H1 (cell line): ENCODE results near the gene MYLK4.

Experiments
- CEBPB ChIP-seq: IDR thresholded peaks from 2 replicates; pipeline ENCODE4 v1.6.1; 2012; ENCODE audit warnings: low read depth, low read length
- CTCF ChIP-seq, 3 experiments: IDR thresholded peaks; 1 replicate in 2 of 3; 2 replicates in 1 of 3; pipeline versions ENCODE4 v1.5.1 to v1.6.1; 2011; ENCODE audit warnings: low read length in 3 of 3, mild to moderate bottlenecking in 3 of 3, inconsistent platforms in 2 of 3, low read depth in 1 of 3, moderate library complexity in 1 of 3; ENCODE audit not compliant: insufficient read depth in 1 of 3; ENCODE audit errors: control extremely low read depth in 1 of 3
- EZH2 ChIP-seq: fragments of 200-600 bp; sonication (generic); IDR thresholded peaks from 2 replicates; pipeline ENCODE4 v1.7.1; 2012; ENCODE audit warnings: low read depth, mild to moderate bottlenecking, moderate library complexity, low read length, inconsistent platforms; ENCODE audit not compliant: severe bottlenecking
- FOSL1 ChIP-seq: IDR thresholded peaks from 2 replicates; pipeline ENCODE4 v1.6.1; 2011; ENCODE audit warnings: mild to moderate bottlenecking, low read depth, low read length, moderate library complexity; ENCODE audit not compliant: insufficient read depth
- PHF8 ChIP-seq: fragments of 200-600 bp; sonication (generic); conservative IDR thresholded peaks from 2 replicates; pipeline ENCODE4 v1.7.1; 2012; ENCODE audit warnings: low read depth, mild to moderate bottlenecking, inconsistent platforms, low read length, moderate library complexity
- POLR2A ChIP-seq, 2 experiments: IDR thresholded peaks; 1 replicate in 1 of 2; 2 replicates in 1 of 2; pipeline ENCODE4 v1.6.1; 2011; ENCODE audit warnings: low read depth in 2 of 2, low read length in 2 of 2, mild to moderate bottlenecking in 2 of 2; ENCODE audit errors: control extremely low read depth in 1 of 2
- POLR2AphosphoS5 ChIP-seq: IDR thresholded peaks from 2 replicates; pipeline ENCODE4 v1.6.1; 2011; ENCODE audit warnings: low read depth, low read length
- RNF2 ChIP-seq: fragments of 200-900, 300-1000 bp; sonication (generic); IDR thresholded peaks from 2 replicates; pipeline ENCODE4 v1.7.1; 2016; ENCODE audit warnings: borderline replicate concordance, low read depth, mild to moderate bottlenecking, antibody characterized with exemption, low read length; ENCODE audit not compliant: poor library complexity, severe bottlenecking; ENCODE audit errors: missing control alignments
- SIRT6 ChIP-seq: IDR thresholded peaks from one replicate; pipeline ENCODE4 v1.7.1; 2012; ENCODE audit warnings: low read length, inconsistent platforms
- YY1 ChIP-seq: IDR thresholded peaks from 2 replicates; pipeline ENCODE4 v1.6.1; 2011; ENCODE audit warnings: low read depth, mild to moderate bottlenecking, low read length

GRCh38 chr6:2732503-2733089, 18.1 kb downstream of the MYLK4 start:
- TF ChIP-seq CTCF (IDR thresholded peaks at IDR 0.05; ENCODE audit: control extremely low read depth in 1 of 3, insufficient read depth in 1 of 3, low read depth in 1 of 3, low read length in 3 of 3) = no peak
- TF ChIP-seq RNF2 = no peak
- no peak for TF ChIP-seq FOSL1
- TF ChIP-seq POLR2A (IDR thresholded peaks at IDR 0.05; ENCODE audit: control extremely low read depth in 1 of 2, low read depth in 2 of 2, low read length in 2 of 2) = no peak
- TF ChIP-seq CEBPB = no peak
- no peak for TF ChIP-seq POLR2AphosphoS5
- TF ChIP-seq PHF8 = no peak
- TF ChIP-seq SIRT6 = no peak
- TF ChIP-seq YY1 = no peak
- no peak for TF ChIP-seq EZH2
